Prostate gland (tissue), 2 donors: ENCODE results near the gene SORBS1. TPM values are rescaled to one million over a fixed set of nuclear protein-coding genes. Genes with fewer than 3 reads are reported as not detected.

Experiments
- DNase-seq: peaks from one replicate; pipeline ENCODE4 v3.0.0-alpha.2; 2019; ENCODE audit warnings: low spot score
- H3K27ac ChIP-seq, 2 donors: fragments of 200-600 bp; sonication (generic); 2 replicates each; pipeline ENCODE4 v1.5.1; 2017 to 2019
- H3K27me3 ChIP-seq: fragments of 200-600 bp; sonication (generic); replicated peaks from 2 replicates; pipeline ENCODE4 v1.5.1; 2019; ENCODE audit not compliant: insufficient read depth
- H3K36me3 ChIP-seq, 2 donors: fragments of 200-600 bp; sonication (generic); 1 replicate in 1 of 2; 2 replicates in 1 of 2; pipeline versions ENCODE4 v1.5.1 to v1.8.1; 2017 to 2019
- H3K4me1 ChIP-seq: fragments of 200-600 bp; sonication (generic); replicated peaks from 2 replicates; pipeline ENCODE4 v1.5.1; 2019
- H3K4me3 ChIP-seq, 2 donors: fragments of 200-600 bp; sonication (generic); 2 replicates each; pipeline ENCODE4 v1.5.1; 2017 to 2019
- H3K9me3 ChIP-seq: fragments of 200-600 bp; sonication (generic); 2 replicates; pipeline ENCODE4 v1.5.1; 2017
- POLR2A ChIP-seq: fragments of 450-650 bp; IDR thresholded peaks from one replicate; pipeline ENCODE4 v1.6.1; 2016; ENCODE audit warnings: antibody characterized with exemption, mild to moderate bottlenecking
- POLR2AphosphoS5 ChIP-seq: sonication (generic); formaldehyde crosslinking; IDR thresholded peaks from one replicate; pipeline ENCODE4 v1.6.1; 2017; ENCODE audit warnings: antibody characterized with exemption
- WGBS: methylation state at CpG from one replicate; pipeline ENCODE4 v1.1.5; 2018; 5-methylcytosine and 5-hydroxymethylcytosine counted together
- intact Hi-C: fragments of 100-400 bp; cut with DNase I; formaldehyde crosslinking; loops from one replicate; pipeline ENCODE4 v1.14.2; 2022
- total RNA-seq, 2 donors: library from RNA; depleted of rRNA; stranded (reverse); fragments of >200 nt; gene quantifications; one replicate each; pipeline ENCODE4 v1.1.0, GENCODE V29; 2016
- TF ChIP-seq, protein P1 (sequence below), 4 experiments: fragments of 200-600 bp in 2 of 4; fragments of 450-650 bp in 2 of 4; sonication (generic) in 2 of 4; IDR thresholded peaks; 1 replicate in 3 of 4; 2 replicates in 1 of 4; pipeline ENCODE4 v1.5.1; 2016 to 2019; ENCODE audit warnings: antibody characterized with exemption in 4 of 4, mild to moderate bottlenecking in 2 of 4, moderate library complexity in 2 of 4

Gene SORBS1
- total RNA-seq, 2 donors from 2014 or later = 84.6 to 189 TPM

DNA sequence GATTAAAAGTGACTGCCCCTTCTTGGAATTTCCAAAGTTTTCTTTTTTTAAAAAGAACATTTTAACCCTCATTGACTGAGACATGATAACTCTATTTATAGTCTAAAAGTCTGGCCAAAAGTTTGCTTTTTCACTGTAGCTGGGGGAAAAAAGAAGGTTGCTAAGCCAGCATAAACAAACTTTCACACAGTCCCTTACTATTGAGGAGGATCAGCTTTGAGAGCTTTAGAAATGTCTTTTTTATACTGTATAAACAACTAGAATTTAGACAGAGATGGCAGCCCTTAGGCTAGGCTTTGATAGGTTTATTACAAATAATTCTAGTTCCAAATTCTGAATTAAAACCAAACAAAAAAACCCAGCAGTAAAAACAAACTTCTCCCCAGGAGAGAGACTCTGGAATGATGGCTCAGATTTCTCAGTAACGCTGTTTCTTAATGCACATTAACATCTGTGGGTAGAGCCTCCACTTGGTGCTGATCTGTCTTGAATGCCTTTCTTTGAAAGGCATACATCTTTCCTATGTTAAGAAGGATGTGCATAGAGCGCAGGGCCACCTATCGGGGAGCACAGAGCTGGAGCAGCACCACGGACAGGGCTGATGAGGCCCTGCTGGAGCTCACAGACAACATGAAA lies 169.5 kb downstream of the SORBS1 start:
- TF ChIP-seq, protein P1, sequence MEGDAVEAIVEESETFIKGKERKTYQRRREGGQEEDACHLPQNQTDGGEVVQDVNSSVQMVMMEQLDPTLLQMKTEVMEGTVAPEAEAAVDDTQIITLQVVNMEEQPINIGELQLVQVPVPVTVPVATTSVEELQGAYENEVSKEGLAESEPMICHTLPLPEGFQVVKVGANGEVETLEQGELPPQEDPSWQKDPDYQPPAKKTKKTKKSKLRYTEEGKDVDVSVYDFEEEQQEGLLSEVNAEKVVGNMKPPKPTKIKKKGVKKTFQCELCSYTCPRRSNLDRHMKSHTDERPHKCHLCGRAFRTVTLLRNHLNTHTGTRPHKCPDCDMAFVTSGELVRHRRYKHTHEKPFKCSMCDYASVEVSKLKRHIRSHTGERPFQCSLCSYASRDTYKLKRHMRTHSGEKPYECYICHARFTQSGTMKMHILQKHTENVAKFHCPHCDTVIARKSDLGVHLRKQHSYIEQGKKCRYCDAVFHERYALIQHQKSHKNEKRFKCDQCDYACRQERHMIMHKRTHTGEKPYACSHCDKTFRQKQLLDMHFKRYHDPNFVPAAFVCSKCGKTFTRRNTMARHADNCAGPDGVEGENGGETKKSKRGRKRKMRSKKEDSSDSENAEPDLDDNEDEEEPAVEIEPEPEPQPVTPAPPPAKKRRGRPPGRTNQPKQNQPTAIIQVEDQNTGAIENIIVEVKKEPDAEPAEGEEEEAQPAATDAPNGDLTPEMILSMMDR (IDR thresholded peaks at IDR 0.05) = peak in 1 of 4 experiments; percentile 6
- no peak for TF ChIP-seq POLR2A
- H3K4me1 ChIP-seq = peaks cover 5% of the 10 kb centered on the region
- no peaks in the 10 kb centered on the region for H3K9me3 ChIP-seq
- H3K27ac ChIP-seq = no peak overlapping the region
- intact Hi-C loops = no loop called here
- no peak overlapping the region for H3K4me3 ChIP-seq
- no peak for DNase-seq
- WGBS = 26% methylated on average over 4 of the region's 4 CpGs
- H3K36me3 ChIP-seq = no peaks in the 10 kb centered on the region
- H3K27me3 ChIP-seq = no peaks in the 10 kb centered on the region

DNA sequence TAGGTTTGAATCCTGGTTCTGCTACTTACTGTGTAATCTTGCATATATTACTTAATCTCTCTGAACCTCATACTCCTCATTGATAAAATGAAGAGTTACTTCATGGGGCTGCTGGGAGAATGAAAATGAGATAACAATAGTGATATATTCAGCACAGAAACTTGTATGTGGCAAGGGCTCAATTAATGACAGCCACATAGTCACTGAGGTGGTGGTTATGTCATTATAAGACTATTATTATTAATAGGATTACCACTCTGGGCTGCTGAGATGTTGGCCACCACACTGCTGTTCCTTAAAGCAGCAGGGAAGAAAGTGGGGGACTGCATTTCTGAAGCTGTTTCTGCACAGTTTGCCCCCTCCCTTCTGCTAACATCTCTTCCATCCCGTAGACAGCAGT lies 170.0 kb downstream of the SORBS1 start:
- Histone ChIP-seq H3K4me3 (no peak overlapping the region), H3K27ac (no peak overlapping the region), H3K27me3 (no peaks in the 10 kb centered on the region), H3K36me3 (no peaks in the 10 kb centered on the region), H3K9me3 (no peaks in the 10 kb centered on the region), H3K4me1 (peaks cover 5% of the 10 kb centered on the region)
- no peak for DNase-seq
- intact Hi-C loops = no loop called here
- 40% methylated on average over 1 of the region's 1 CpG for WGBS
- TF ChIP-seq POLR2A (no peak), POLR2AphosphoS5 (no peak)
- TF ChIP-seq, protein P1 (IDR thresholded peaks at IDR 0.05) = no peak

DNA sequence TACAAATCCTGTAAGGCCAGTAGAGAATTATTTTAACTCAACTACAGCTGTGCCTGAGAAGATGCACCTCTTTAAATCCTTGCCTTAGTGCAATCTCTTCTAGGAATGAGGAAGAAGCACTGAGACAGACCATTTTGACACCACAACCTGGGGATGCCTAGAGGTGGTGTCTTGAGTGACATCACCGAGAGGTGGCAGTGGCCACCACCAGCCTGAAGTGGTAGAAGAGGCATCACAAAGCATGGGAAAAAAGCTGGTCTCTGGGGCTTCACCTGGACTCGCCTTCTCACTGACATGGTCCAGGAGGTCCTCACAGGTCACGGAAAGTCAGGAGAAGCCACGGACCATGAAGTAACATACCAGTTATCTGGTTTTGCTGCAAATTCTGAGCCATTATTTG lies 171.2 kb downstream of the SORBS1 start:
- intact Hi-C loops = no loop called here
- H3K27me3 ChIP-seq = no peaks in the 10 kb centered on the region
- H3K9me3 ChIP-seq = no peaks in the 10 kb centered on the region
- no peak overlapping the region for H3K4me3 ChIP-seq
- no peaks in the 10 kb centered on the region for H3K36me3 ChIP-seq
- TF ChIP-seq POLR2AphosphoS5 = no peak
- 90% methylated on average over 4 of the region's 4 CpGs for WGBS
- H3K4me1 ChIP-seq = peaks cover 5% of the 10 kb centered on the region
- DNase-seq = no peak
- H3K27ac ChIP-seq = no peak overlapping the region

DNA sequence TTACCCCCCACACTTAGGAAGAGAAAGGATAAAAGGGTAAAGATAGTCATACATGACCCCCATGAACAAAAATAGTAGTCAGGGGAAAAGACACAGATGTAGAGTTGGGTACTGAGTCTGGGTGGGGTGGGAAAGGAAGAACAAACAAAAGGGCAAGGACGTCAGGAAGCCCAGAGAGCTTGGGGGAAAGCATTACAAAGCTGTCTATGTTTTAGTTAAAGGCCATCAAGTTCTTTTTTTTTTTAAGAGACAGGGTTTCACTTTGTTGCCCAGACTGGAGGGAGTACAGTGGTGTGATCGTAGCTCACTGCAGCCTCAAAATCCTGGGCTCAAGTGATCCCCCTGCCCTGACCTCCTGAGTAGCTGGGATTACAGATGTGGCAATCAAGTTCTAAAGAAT lies 172.0 kb downstream of the SORBS1 start:
- DNase-seq = no peak
- Histone ChIP-seq H3K9me3 (no peaks in the 10 kb centered on the region), H3K4me3 (no peak overlapping the region), H3K27ac (no peak overlapping the region), H3K4me1 (peaks cover 5% of the 10 kb centered on the region), H3K36me3 (no peaks in the 10 kb centered on the region), H3K27me3 (no peaks in the 10 kb centered on the region)
- WGBS = 45% methylated on average over 2 of the region's 2 CpGs
- TF ChIP-seq POLR2AphosphoS5 (no peak), POLR2A (no peak)
- TF ChIP-seq, protein P1 (IDR thresholded peaks at IDR 0.05) = no peak
- intact Hi-C loops = no loop called here

DNA sequence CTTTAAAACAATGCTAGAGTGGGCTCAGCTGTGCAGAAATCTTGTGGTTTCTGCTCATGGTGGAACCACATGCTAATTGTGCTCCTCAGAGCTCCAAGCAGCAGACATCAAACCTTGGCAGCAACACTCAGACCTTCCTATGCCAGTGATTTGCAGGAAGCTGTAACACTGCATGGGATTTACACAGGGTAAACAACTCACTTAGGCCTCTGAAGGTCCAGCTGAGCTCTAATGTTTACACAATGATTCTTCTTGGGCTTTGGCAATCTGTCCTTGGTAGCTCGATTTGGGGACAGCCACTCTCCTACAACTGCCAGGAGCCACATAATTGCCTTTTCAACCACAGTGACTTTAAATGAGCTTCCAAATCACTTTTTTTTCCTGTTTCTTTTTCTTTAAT lies 172.6 kb downstream of the SORBS1 start:
- peak overlapping the region in 1 of 2 donors; percentile 24 for H3K27ac ChIP-seq
- no peaks in the 10 kb centered on the region for H3K36me3 ChIP-seq
- intact Hi-C loops = no loop called here
- no peaks in the 10 kb centered on the region for H3K27me3 ChIP-seq
- H3K4me3 ChIP-seq = no peak overlapping the region
- peak; percentile 65 for DNase-seq
- TF ChIP-seq POLR2AphosphoS5 (peak; percentile 86), POLR2A (no peak)
- TF ChIP-seq, protein P1 (IDR thresholded peaks at IDR 0.05) = no peak
- H3K4me1 ChIP-seq = peaks cover 5% of the 10 kb centered on the region
- 14% methylated on average over 1 of the region's 1 CpG for WGBS
- no peaks in the 10 kb centered on the region for H3K9me3 ChIP-seq
